GM12878 (cell line): Measurements from ENCODE around the gene ALG12. TPM values are rescaled to one million over a fixed set of nuclear protein-coding genes. Genes with fewer than 3 reads are reported as not detected.

Experiments
- ATAC-seq: fragments of 200-7000 bp; cut with Tn5 transposase; 3 replicates; pipeline ENCODE4 v1.9.1; 2020; ENCODE audit warnings: mild to moderate bottlenecking, moderate library complexity
- BruUV-seq: library from RNA; stranded (reverse); fragments of 400-500 nt; replicated peaks from 2 replicates; lab custom pipeline; 2021; lab: Mats Ljungman, UMichigan
- CTCF ChIA-PET: fragments of 300-600 bp; sonication (Branson Sonifier 250); formaldehyde crosslinking; extraction: SDS; loops from one replicate; lab custom pipeline; 2021; ENCODE audit warnings: inconsistent platforms; lab: Yijun Ruan, JAX
- POLR2A ChIA-PET: fragments of 350-600 bp; formaldehyde crosslinking; extraction: SDS; loops from one replicate; lab custom pipeline; 2021; ENCODE audit warnings: inconsistent platforms; lab: Charles Lee
- RAD21 ChIA-PET: fragments of 300-600 bp; sonication (Branson Sonifier 250); formaldehyde crosslinking; loops from one replicate; lab custom pipeline; 2023; ENCODE audit warnings: antibody characterized with exemption; ENCODE audit not compliant: unreplicated experiment; lab: Charles Lee
- SMC1A ChIA-PET: fragments of 300-600 bp; sonication (Branson Sonifier 250); formaldehyde crosslinking; loops from one replicate; lab custom pipeline; 2023; ENCODE audit not compliant: unreplicated experiment, uncharacterized antibody; lab: Charles Lee
- DNase-seq: peaks from one replicate; pipeline ENCODE4 v3.0.0-alpha.2; 2011; ENCODE audit warnings: low read depth, low spot score
- FAIRE-seq: peaks from 3 replicates; lab custom pipeline; 2011; peaks lifted over from hg19 to GRCh38; lab: Jason Lieb, UNC
- H2AFZ ChIP-seq: 2 replicates; pipeline ENCODE4 v1.6.0; 2011; ENCODE audit warnings: low read depth, low read length, control low read depth; ENCODE audit not compliant: control insufficient read depth
- H3K27ac ChIP-seq: 2 replicates; pipeline ENCODE4 v1.5.1; 2011; ENCODE audit warnings: control low read depth; ENCODE audit not compliant: control insufficient read depth, insufficient read depth
- H3K27me3 ChIP-seq, 2 experiments: replicated peaks in 1 of 2; 2 replicates each; pipeline versions ENCODE4 v1.6.0 to v1.6.1; 2011; ENCODE audit warnings: low read length in 1 of 2; ENCODE audit not compliant: control insufficient read depth in 2 of 2, insufficient read depth in 2 of 2
- H3K36me3 ChIP-seq, 2 experiments: 2 replicates each; pipeline ENCODE4 v1.5.1; 2011; ENCODE audit warnings: low read length in 1 of 2; ENCODE audit not compliant: control insufficient read depth in 2 of 2, insufficient read depth in 2 of 2
- H3K4me1 ChIP-seq: 2 replicates; pipeline ENCODE4 v1.6.1; 2011; ENCODE audit warnings: mild to moderate bottlenecking, low read length, moderate library complexity, mixed read lengths; ENCODE audit not compliant: control insufficient read depth, insufficient read depth
- H3K4me2 ChIP-seq: 2 replicates; pipeline ENCODE4 v1.6.0; 2011; ENCODE audit warnings: control low read depth; ENCODE audit not compliant: control insufficient read depth, insufficient read depth
- H3K4me3 ChIP-seq: fragments of 200-600 bp; sonication (generic); 2 replicates; pipeline ENCODE4 v1.5.1; 2016
- H3K79me2 ChIP-seq: 2 replicates; pipeline ENCODE4 v1.6.0; 2011; ENCODE audit warnings: low read length; ENCODE audit not compliant: control insufficient read depth, insufficient read depth
- H3K9ac ChIP-seq: 2 replicates; pipeline ENCODE4 v1.8.0; 2011; ENCODE audit warnings: low read length, control low read depth, mixed read lengths; ENCODE audit not compliant: control insufficient read depth, insufficient read depth
- H3K9me3 ChIP-seq: replicated peaks from 3 replicates; pipeline ENCODE4 v1.5.1; 2011; ENCODE audit warnings: mild to moderate bottlenecking, low read length; ENCODE audit not compliant: control insufficient read depth, insufficient read depth
- H4K20me1 ChIP-seq: 2 replicates; pipeline ENCODE4 v1.6.0; 2011; ENCODE audit not compliant: control insufficient read depth, insufficient read depth
- BCL3 ChIP-seq: IDR thresholded peaks from 2 replicates; pipeline ENCODE4 v1.6.1; 2011; ENCODE audit warnings: borderline replicate concordance, low read depth, mild to moderate bottlenecking, moderate library complexity, low read length; ENCODE audit not compliant: insufficient read depth, poor library complexity, severe bottlenecking
- BMI1 ChIP-seq: fragments of 450-650 bp; IDR thresholded peaks from 2 replicates; pipeline ENCODE4 v1.6.1; 2016; ENCODE audit warnings: mild to moderate bottlenecking, moderate library complexity, borderline replicate concordance
- CUX1 ChIP-seq: IDR thresholded peaks from 2 replicates; pipeline ENCODE4 v1.6.1; 2012; ENCODE audit warnings: improper control_type of control experiment, low read depth, low read length; ENCODE audit not compliant: insufficient replicate concordance
- NBN ChIP-seq: fragments of 450-650 bp; IDR thresholded peaks from 2 replicates; pipeline ENCODE4 v1.6.1; 2016
- RB1 ChIP-seq: fragments of 450-650 bp; formaldehyde crosslinking; IDR thresholded peaks from 2 replicates; pipeline ENCODE4 v1.6.1; 2017; ENCODE audit warnings: mild to moderate bottlenecking, borderline replicate concordance
- SUZ12 ChIP-seq: fragments of 200-600 bp; sonication (generic); IDR thresholded peaks from one replicate; pipeline ENCODE4 v1.6.1; 2018; ENCODE audit warnings: antibody characterized with exemption, mild to moderate bottlenecking; ENCODE audit not compliant: unreplicated experiment
- WGBS: methylation state at CpG from one replicate; pipeline ENCODE4 v1.1.6; 2016; ENCODE audit warnings: low lambda C conversion rate; ENCODE audit not compliant: insufficient replicate concordance, insufficient coverage; ENCODE audit errors: missing lambda C conversion rate; 5-methylcytosine and 5-hydroxymethylcytosine counted together
- in situ Hi-C: fragments of 300-500 bp; cut with MboI; formaldehyde crosslinking; loops from 9 replicates; pipeline ENCODE4 v1.14.3; 2018; ENCODE audit warnings: mixed read lengths
- intact Hi-C: fragments of 100-400 bp; cut with micrococcal nuclease; formaldehyde crosslinking; loops from one replicate; pipeline ENCODE4 v1.14.2; 2022; ENCODE audit not compliant: unreplicated experiment
- polyA plus RNA-seq, 11 experiments: library from polyadenylated mRNA; depleted of rRNA in 4 of 11; unstranded in 6 of 11; stranded (reverse) in 5 of 11; fragments of >200 nt; fragmentation: Nextera tagmentation in 4 of 11; fragmentation: Illumina TruSeq in 1 of 11; extraction: Ambion mirVana in 4 of 11; extraction: Trizol in 1 of 11; gene quantifications; 1 replicate in 1 of 11; 2 replicates in 10 of 11; pipeline versions ENCODE4 v1.2.1 to v1.2.3, GENCODE V29; 2011 to 2016; ENCODE audit warnings: inconsistent platforms in 2 of 11, missing spikeins in 2 of 11, low read depth in 1 of 11
- total RNA-seq, 4 experiments: library from RNA; depleted of rRNA in 3 of 4; stranded (reverse); fragments of >200 nt in 3 of 4; fragmentation: Illumina TruSeq in 1 of 4; extraction: Trizol in 1 of 4; gene quantifications; 2 replicates each; pipeline versions ENCODE4 v1.2.1 to v1.2.3, GENCODE V29; 2013 to 2021
- TF ChIP-seq, protein P1 (sequence below), 3 experiments: IDR thresholded peaks in 2 of 3; conservative IDR thresholded peaks in 1 of 3; 2 replicates each; pipeline ENCODE4 v1.5.1; 2011; ENCODE audit warnings: low read depth in 3 of 3, low read length in 3 of 3, mild to moderate bottlenecking in 3 of 3, control low read depth in 2 of 3, moderate library complexity in 2 of 3, inconsistent platforms in 1 of 3, mixed read lengths in 1 of 3; ENCODE audit not compliant: control insufficient read depth in 2 of 3, insufficient read depth in 1 of 3; ENCODE audit errors: extremely low read depth in 1 of 3
- TF ChIP-seq, protein P2 (sequence below): fragments of 450-650 bp; IDR thresholded peaks from 2 replicates; pipeline ENCODE4 v1.6.1; 2017; ENCODE audit warnings: mild to moderate bottlenecking, moderate library complexity

Gene ALG12
- total and polyA plus RNA-seq, 10 of the 15 experiments (the other 5 are each of a cell fraction or from before 2014, with no cell fraction given), result 0.22 to 23.4 (median 6.6) TPM

GRCh38 chr22:49942565-49943404 lies 24.5 kb upstream of the ALG12 start:
- intact Hi-C loops (no loop called here), in situ Hi-C loops (no loop called here)
- H3K36me3 ChIP-seq, result no peaks in the 10 kb centered on the region
- no peaks in the 10 kb centered on the region for H3K9me3 ChIP-seq
- peak; percentile 28 for ATAC-seq
- 52% methylated on average over 16 of the region's 21 CpGs for WGBS
- peak overlapping the region; percentile 87 for H3K27ac ChIP-seq
- no peak overlapping the region for H2AFZ ChIP-seq
- BruUV-seq, result no TSS peak
- peaks cover 16% of the 10 kb centered on the region for H3K79me2 ChIP-seq
- SMC1A ChIA-PET, result no interaction called here
- RAD21 ChIA-PET, result no interaction called here
- H3K9ac ChIP-seq, result peak overlapping the region; percentile 88; the same call in 1 of the 2 replicates
- H3K4me1 ChIP-seq, result peaks cover 4% of the 10 kb centered on the region; the same call in 1 of the 2 replicates
- H4K20me1 ChIP-seq, result no peaks in the 10 kb centered on the region
- POLR2A ChIA-PET, result interaction anchor here (0.7 to 1.5 kb wide), 3 partner anchors 10 to 244 kb away, joined by 3 to 4 read pairs (median 3); no protein-coding TSS in a partner anchor
- CTCF ChIA-PET, result no interaction called here
- no peak for FAIRE-seq
- H3K4me3 ChIP-seq, result no peak overlapping the region
- peak overlapping the region; percentile 58 for H3K4me2 ChIP-seq
- DNase-seq, result no peak
- no peaks in the 10 kb centered on the region for H3K27me3 ChIP-seq
- TF ChIP-seq NBN, result peak; percentile 38; the same call in 1 of the 2 replicates
- peak; percentile 67 for TF ChIP-seq BCL3
- TF ChIP-seq CUX1, result no peak
- no peak for TF ChIP-seq RB1
- TF ChIP-seq, protein P1, sequence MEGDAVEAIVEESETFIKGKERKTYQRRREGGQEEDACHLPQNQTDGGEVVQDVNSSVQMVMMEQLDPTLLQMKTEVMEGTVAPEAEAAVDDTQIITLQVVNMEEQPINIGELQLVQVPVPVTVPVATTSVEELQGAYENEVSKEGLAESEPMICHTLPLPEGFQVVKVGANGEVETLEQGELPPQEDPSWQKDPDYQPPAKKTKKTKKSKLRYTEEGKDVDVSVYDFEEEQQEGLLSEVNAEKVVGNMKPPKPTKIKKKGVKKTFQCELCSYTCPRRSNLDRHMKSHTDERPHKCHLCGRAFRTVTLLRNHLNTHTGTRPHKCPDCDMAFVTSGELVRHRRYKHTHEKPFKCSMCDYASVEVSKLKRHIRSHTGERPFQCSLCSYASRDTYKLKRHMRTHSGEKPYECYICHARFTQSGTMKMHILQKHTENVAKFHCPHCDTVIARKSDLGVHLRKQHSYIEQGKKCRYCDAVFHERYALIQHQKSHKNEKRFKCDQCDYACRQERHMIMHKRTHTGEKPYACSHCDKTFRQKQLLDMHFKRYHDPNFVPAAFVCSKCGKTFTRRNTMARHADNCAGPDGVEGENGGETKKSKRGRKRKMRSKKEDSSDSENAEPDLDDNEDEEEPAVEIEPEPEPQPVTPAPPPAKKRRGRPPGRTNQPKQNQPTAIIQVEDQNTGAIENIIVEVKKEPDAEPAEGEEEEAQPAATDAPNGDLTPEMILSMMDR (IDR thresholded peaks at IDR 0.05 in 2 of 3, conservative IDR thresholded peaks at IDR 0.05 in 1 of 3; ENCODE audit: control insufficient read depth in 2 of 3, extremely low read depth in 1 of 3, insufficient read depth in 1 of 3, low read depth in 3 of 3, low read length in 3 of 3), result no peak
- TF ChIP-seq BMI1, result no peak
- no peak for TF ChIP-seq SUZ12
- TF ChIP-seq, protein P2, sequence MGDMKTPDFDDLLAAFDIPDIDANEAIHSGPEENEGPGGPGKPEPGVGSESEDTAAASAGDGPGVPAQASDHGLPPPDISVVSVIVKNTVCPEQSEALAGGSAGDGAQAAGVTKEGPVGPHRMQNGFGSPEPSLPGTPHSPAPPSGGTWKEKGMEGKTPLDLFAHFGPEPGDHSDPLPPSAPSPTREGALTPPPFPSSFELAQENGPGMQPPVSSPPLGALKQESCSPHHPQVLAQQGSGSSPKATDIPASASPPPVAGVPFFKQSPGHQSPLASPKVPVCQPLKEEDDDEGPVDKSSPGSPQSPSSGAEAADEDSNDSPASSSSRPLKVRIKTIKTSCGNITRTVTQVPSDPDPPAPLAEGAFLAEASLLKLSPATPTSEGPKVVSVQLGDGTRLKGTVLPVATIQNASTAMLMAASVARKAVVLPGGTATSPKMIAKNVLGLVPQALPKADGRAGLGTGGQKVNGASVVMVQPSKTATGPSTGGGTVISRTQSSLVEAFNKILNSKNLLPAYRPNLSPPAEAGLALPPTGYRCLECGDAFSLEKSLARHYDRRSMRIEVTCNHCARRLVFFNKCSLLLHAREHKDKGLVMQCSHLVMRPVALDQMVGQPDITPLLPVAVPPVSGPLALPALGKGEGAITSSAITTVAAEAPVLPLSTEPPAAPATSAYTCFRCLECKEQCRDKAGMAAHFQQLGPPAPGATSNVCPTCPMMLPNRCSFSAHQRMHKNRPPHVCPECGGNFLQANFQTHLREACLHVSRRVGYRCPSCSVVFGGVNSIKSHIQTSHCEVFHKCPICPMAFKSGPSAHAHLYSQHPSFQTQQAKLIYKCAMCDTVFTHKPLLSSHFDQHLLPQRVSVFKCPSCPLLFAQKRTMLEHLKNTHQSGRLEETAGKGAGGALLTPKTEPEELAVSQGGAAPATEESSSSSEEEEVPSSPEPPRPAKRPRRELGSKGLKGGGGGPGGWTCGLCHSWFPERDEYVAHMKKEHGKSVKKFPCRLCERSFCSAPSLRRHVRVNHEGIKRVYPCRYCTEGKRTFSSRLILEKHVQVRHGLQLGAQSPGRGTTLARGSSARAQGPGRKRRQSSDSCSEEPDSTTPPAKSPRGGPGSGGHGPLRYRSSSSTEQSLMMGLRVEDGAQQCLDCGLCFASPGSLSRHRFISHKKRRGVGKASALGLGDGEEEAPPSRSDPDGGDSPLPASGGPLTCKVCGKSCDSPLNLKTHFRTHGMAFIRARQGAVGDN, result no peak
